Fibroblast of skin of left biceps (primary cell): ENCODE results near the gene LIMS2.
A peak's percentile ranks its signal among the peaks of the same experiment; 100 is the strongest.

ENCODE experiments used
- DNase-seq, 2 experiments: peaks; one replicate each; pipeline ENCODE4 v3.0.0-alpha.2; 2013; ENCODE audit warnings: low read depth in 2 of 2

LIMS2 gene

DNA sequence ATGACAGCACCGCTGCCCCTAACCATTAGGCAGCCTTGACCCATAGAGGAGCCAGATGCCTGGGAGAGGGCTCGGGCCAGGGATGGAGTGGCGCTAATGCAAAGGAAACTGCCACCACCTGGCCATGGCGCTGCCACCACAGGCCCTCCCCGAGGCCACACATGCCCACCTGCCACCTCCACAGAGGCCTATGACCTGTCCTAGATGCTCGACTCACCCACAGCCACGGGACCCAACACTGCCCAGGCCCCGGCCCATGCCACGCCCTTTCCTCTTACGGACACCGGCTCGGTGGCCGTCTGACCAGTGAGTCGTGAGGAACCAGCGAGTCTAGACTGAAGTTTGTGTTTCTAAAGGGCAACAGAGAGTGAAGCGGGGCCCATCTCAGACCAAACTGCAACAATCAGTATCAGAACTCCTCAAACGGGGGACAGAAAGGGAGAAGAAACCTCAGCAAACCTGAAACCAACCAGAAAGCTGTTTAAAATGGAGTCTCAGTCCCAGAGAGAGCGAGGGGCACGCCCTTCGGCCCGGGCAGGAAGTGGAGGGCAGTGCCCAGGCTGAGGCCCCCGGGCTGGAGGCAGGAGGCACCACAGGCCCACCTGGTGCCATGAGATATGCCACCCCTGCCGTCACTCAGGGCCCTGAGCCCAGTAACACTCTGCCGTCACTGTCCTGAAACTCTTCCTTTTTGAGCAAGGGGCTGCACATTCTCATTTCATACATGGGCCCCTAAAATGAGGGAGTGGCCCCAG lies 28.7 kb downstream of the LIMS2 start:
- no peak for DNase-seq

GRCh38 chr2:127645395-127646291 lies 29.7 kb downstream of the LIMS2 start, which contains the start of gene GPR17:
GPR17 (plus strand) TSS chr2:127646153; CDS start chr2:127650736, 4,583 bp downstream.
- DNase-seq = no peak

DNA sequence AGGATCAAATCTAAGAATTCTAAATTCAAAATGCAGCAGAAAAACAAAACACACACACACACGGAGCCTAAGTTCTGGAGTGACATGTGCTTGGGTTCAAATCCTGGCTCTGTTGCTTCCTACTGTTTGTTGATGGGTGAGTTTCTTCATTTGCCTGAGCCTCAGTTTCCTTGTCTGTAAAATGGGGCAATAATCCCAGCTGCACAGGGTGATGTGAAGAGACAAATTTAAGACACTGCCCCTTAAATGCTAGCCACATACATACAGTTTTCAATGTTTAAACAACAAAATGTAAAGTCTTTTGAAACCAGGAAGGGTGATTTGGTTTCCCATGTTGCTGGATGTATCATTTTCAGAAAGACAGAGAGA lies 30.3 kb downstream of the LIMS2 start:
- no peak for DNase-seq

DNA sequence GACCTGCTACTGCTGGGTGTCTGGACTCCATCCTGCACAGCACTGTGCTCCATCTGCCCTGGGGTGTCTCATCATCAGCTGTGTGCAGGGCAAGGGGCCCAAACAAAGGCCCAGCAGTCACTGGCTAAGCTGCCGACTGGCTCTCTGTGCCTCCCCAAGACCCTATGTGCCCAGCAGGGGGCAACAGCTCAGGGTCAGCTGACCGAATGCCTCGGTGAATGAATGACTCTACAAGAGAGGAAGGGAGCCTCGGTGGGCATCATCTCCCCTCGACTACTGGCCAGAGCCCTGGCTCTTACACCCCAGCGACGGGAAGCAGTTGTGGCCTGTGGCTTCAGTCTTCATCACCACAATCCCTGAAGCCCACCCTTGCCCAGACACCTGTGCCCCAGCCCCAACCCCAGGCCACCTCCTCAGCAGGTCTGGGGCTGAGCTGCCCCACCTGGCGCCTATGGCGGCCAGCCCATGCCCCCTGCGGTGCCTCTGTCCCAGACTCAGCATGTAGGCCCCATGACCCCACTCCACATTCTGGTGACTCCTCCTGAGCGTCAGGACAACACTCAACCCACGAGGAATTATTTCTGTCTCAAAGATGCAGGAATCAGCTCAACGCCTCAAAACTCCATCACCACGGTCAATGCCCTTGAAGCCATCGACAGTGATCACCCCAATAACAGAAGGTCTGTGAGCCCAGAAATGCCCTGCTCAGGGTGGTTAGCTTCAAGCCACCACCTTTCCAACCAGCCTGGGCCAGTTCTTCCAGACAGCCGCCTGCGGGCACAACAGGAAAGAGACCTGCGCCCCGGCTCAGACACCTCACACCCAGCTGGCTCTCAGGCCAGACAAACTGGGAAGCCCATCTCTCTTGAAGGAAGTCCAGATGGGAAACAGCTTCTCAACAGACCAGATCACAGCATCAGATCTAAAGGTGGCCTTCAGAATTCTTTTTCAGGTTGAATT lies 31.0 kb downstream of the LIMS2 start:
- DNase-seq = no peak

DNA sequence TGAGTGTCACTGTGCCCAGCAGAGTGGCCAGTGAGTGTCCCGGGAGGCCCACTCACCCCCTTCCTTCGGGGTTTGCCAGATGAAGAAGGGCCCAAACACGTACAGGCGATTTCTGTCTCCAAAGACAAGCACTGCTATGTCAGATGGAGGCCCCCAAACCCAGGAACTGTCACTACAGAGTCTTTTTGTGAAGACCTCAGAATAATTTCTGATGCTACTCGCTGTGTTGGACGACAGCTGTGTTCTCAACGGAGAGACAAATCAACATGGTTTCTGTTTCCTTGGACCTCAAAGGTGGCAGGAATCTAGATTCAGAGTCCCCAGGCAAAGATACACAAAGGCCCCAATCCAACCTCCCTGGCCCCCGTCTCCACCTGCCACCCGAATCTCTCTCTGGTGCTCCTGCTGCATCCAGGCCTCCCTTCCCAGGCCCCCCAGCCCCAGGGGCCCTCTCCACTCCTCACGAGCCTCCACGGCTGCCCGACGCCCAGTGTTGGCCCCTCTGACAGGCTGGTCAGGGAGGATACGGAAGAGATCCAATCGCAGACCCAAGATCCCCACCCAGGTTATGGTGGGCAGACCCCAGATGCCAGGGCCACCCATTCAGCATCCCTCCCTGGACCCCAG lies 31.8 kb downstream of the LIMS2 start:
- DNase-seq = no peak

DNA sequence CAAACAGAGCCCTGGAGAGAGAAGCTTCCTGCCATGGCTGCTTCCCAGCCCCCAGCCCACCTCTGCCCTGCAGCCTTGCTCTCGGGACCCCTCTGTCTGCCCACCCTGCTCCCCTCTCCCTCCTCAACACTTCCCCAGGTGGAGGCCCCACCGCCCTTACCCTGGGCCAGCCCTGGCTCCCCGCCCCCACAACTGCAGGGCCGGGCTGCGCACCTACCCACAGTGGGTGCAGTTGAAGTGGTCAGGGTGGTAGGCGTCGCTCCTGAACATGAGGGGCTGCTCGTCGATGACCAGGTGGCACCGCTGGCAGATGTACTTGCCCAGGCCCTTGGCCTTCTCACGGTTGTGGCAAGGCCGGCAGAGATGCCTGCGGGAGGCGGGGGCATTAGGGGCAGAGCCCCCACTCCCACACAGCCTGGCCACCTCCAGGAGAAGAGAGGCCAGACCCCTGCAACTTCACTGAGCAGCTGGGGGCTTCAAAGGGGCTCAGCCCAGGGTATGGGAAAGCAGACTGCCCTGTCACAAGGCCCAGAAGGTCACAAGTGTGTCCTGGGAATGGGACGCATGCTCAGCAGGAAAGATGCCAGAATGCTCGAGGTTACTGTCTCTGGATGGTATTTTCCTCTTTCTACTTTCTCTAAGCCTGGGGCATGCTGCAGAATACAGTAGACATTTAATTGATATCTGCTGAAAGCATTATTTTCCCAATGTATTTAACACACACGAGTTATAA lies 32.5 kb downstream of the LIMS2 start:
- no peak for DNase-seq

- no peak for DNase-seq
Measured at GRCh38 chr2:127641846-127642507, 33.4 kb downstream of the LIMS2 start.

DNA sequence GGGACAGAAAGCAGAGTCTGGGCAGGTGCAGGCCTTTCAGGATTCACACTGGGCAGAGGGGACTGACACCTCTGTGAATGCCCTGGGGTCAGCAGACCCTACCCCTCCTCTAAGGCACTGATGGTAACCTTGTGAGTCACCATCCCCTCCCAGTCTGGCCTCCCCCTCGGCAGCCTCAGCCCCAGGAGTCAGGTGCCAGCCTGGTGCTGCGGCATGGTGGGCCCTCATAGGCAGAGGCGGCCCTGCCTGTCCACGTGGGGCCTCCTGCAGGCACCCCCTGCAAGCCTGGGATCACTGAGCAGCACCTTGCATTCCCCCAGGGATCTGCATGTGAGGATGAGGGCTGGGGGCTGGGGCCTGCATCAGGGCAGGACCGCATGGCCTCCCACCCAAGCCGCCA lies 34.2 kb downstream of the LIMS2 start:
- no peak for DNase-seq

GRCh38 chr2:127640082-127641072 lies 35.0 kb downstream of the LIMS2 start:
- DNase-seq = no peak

DNA sequence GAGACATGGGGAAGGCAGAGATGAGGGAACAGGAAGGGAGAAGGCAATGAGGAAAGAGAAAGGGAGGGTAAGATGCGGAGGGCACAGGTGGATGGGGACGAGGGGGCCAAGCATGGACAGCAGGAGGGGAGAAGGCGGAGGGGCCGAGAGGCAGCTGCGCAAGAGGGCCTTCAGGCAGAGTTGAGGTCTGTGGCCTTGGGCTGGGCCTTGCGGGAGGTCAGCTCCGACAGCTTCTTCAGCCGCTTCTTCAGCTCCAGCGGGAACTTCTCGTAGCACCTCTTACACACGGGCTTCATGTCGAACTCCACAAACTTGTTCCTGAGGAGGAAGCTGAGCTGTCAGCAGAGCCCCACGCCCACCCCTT lies 36.2 kb downstream of the LIMS2 start:
- DNase-seq = no peak

- no peak for DNase-seq
Measured at GRCh38 chr2:127638361-127639110, 36.8 kb downstream of the LIMS2 start.

DNA sequence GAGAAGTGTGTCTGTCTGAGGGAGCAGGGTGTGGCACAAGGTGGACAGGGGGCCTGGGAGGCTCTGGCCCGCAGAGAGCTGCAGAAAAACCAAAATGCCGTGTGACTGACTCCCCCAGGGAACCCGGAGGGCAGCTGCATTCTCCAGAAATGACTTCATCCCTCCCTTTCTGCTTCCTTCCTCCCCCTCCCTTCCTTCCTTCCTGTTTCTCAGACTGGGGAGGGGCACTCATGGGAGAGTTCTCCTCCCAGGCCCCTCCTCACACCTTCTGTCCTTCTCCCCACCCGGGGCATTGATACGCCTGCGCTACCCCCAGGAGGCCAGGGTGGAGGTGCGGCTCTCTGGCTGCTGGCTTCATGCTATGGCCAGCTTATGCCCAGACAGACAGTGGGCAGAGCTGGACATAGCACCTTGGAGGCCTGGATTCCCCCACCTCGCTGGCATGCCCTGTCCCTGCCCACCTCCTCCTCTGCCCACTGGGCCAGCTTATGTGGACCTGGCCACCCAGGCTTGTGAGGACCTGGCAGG lies 37.5 kb downstream of the LIMS2 start:
- peak; percentile 53 to 55 for DNase-seq

DNA sequence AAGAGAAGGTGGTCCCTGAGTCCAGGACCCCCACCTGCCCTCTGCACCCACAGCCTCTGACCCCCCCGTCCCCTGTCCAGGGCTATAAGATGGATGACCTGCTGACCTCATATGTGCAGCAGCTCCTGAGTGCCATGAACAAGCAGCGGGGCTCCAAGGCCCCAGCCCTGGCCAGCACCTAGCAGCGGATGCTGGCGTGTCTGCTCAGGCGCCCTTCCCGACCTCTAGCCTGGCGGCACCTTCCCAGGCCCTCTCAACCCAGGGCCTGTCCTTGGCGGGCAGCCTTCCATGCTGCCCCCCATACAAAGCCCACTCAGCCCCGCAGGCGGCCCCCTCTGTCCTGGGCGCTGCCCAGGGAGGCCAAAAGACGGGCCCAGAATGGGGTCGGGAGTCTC lies 38.1 kb downstream of the LIMS2 start:
- DNase-seq = no peak

GRCh38 chr2:127636248-127637235 lies 38.8 kb downstream of the LIMS2 start:
- no peak for DNase-seq

- no peak for DNase-seq
Measured at GRCh38 chr2:127635380-127636237, 39.7 kb downstream of the LIMS2 start.
